Measurements from ENCODE around the gene A2M.

- TF ChIP-seq, protein P1, sequence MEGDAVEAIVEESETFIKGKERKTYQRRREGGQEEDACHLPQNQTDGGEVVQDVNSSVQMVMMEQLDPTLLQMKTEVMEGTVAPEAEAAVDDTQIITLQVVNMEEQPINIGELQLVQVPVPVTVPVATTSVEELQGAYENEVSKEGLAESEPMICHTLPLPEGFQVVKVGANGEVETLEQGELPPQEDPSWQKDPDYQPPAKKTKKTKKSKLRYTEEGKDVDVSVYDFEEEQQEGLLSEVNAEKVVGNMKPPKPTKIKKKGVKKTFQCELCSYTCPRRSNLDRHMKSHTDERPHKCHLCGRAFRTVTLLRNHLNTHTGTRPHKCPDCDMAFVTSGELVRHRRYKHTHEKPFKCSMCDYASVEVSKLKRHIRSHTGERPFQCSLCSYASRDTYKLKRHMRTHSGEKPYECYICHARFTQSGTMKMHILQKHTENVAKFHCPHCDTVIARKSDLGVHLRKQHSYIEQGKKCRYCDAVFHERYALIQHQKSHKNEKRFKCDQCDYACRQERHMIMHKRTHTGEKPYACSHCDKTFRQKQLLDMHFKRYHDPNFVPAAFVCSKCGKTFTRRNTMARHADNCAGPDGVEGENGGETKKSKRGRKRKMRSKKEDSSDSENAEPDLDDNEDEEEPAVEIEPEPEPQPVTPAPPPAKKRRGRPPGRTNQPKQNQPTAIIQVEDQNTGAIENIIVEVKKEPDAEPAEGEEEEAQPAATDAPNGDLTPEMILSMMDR (IDR thresholded peaks at IDR 0.05; ENCODE audit: extremely low read depth in 1 of 2, insufficient read depth in 1 of 2, low read depth in 1 of 2, low read length in 2 of 2), result peak; percentile 47 to 54
- no peak for TF ChIP-seq MYC (IDR thresholded peaks at IDR 0.05; ENCODE audit: low read depth, low read length)
- TF ChIP-seq EZH2 (IDR thresholded peaks at IDR 0.05; ENCODE audit: borderline replicate concordance, low read depth, low read length, severe bottlenecking), result no peak
- no peak for TF ChIP-seq MAX (IDR thresholded peaks at IDR 0.05; ENCODE audit: insufficient read depth, insufficient read length)
- TF ChIP-seq POLR2A (IDR thresholded peaks at IDR 0.05; ENCODE audit: low read depth, low read length), result no peak
- no peak for TF ChIP-seq POLR2AphosphoS5 (IDR thresholded peaks at IDR 0.05; ENCODE audit: insufficient read depth, low read depth, low read length)
- no peak for TF ChIP-seq FOS (IDR thresholded peaks at IDR 0.05; ENCODE audit: borderline replicate concordance, insufficient read depth, low read length)
These were observed 76.2 kb downstream of the A2M start for GRCh38 chr12:9039397-9039977.
